ENCODE measurements around the gene ANKS1B. TPM values are rescaled to one million over a fixed set of nuclear protein-coding genes. Genes with fewer than 3 reads are reported as not detected.
A peak's percentile ranks its signal among the peaks of the same experiment; 100 is the strongest.

ANKS1B gene
- total RNA-seq, 1 donor from 2014 or later: 2.4 TPM

DNA sequence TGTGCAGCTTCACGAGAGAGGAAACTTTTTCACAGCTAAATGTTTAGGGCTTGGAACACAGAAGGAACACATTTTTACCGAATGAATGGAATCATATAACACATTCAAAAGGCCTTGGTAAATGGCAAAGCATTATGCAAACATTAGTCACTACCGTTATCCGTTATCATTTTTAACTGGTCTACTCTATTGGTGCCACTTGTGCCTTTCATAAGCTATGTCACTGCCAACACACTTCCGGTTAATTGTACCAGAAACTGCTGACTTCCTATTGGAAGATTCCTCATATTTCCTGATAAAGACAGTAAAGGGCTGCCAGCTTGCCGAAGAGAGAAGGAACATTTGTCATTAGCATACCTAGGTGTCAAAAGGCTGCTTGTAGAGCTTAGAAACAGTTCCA is 1170.5 kb downstream of the ANKS1B start:
- Histone ChIP-seq H3K79me2 (ENCODE audit: insufficient read depth, low read length) (no peaks in the 10 kb centered on the region), H3K27ac (ENCODE audit: low read depth, low read length) (no peak overlapping the region), H4K20me1 (ENCODE audit: insufficient read depth, low read length) (no peaks in the 10 kb centered on the region), H3K27me3 (ENCODE audit: insufficient read depth, low read length) (no peaks in the 10 kb centered on the region), H3K9ac (ENCODE audit: low read length) (no peak overlapping the region), H3K36me3 (ENCODE audit: insufficient read depth, low read length) (no peaks in the 10 kb centered on the region), H3K4me3 (ENCODE audit: insufficient read depth, low read depth, low read length) (no peak overlapping the region), H3K4me2 (ENCODE audit: low read length) (peak overlapping the region; percentile 21), H3K4me1 (ENCODE audit: insufficient read depth, low read length) (peaks cover 4% of the 10 kb centered on the region), H3K9me3 (ENCODE audit: insufficient read depth, low read depth, low read length) (no peaks in the 10 kb centered on the region), H2AFZ (ENCODE audit: low read depth, low read length) (peak overlapping the region; percentile 6)
- FAIRE-seq: no peak
- H3K27ac Mint-ChIP-seq (ENCODE audit: unreplicated experiment): no peak overlapping the region
- H3K36me3 Mint-ChIP-seq (ENCODE audit: low read depth, unreplicated experiment): no peaks in the 10 kb centered on the region
- H3K27me3 Mint-ChIP-seq (ENCODE audit: low read depth, unreplicated experiment): no peaks in the 10 kb centered on the region
- H3K9me3 Mint-ChIP-seq (ENCODE audit: unreplicated experiment): peaks cover 2% of the 10 kb centered on the region
- no peak overlapping the region for H3K4me3 Mint-ChIP-seq (ENCODE audit: unreplicated experiment)
- peak; percentile 70 for DNase-seq (ENCODE audit: low read depth)
- TF ChIP-seq EZH2 (IDR thresholded peaks at IDR 0.05; ENCODE audit: insufficient read depth, low read length): no peak
- TF ChIP-seq, protein P1, sequence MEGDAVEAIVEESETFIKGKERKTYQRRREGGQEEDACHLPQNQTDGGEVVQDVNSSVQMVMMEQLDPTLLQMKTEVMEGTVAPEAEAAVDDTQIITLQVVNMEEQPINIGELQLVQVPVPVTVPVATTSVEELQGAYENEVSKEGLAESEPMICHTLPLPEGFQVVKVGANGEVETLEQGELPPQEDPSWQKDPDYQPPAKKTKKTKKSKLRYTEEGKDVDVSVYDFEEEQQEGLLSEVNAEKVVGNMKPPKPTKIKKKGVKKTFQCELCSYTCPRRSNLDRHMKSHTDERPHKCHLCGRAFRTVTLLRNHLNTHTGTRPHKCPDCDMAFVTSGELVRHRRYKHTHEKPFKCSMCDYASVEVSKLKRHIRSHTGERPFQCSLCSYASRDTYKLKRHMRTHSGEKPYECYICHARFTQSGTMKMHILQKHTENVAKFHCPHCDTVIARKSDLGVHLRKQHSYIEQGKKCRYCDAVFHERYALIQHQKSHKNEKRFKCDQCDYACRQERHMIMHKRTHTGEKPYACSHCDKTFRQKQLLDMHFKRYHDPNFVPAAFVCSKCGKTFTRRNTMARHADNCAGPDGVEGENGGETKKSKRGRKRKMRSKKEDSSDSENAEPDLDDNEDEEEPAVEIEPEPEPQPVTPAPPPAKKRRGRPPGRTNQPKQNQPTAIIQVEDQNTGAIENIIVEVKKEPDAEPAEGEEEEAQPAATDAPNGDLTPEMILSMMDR (IDR thresholded peaks at IDR 0.05; ENCODE audit: insufficient read depth, low read depth, low read length): no peak
- peaks cover 1% of the 10 kb centered on the region for H3K4me1 Mint-ChIP-seq (ENCODE audit: low read depth, unreplicated experiment)

DNA sequence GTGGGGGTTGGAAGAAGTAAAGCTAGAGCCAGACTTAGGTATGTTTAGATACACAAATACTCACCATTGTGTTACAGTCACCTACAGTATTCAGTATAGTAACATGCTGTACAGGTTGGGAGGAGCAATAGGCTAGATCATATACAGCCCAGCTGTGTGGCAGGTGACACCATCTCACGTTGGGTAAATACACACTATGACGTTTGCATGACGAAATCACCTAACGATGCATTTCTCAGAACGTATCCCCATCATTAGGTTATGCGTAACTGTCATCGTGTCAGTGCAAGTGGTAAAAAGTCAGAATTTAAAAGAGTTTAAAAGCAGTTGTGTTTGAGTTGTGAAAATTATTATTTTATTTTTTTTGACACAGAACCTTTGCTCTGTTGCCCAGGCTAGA is 1172.5 kb downstream of the ANKS1B start:
- Histone ChIP-seq H3K27me3 (ENCODE audit: insufficient read depth, low read length) (no peaks in the 10 kb centered on the region), H2AFZ (ENCODE audit: low read depth, low read length) (no peak overlapping the region), H3K79me2 (ENCODE audit: insufficient read depth, low read length) (no peaks in the 10 kb centered on the region), H3K27ac (ENCODE audit: low read depth, low read length) (no peak overlapping the region), H3K4me3 (ENCODE audit: insufficient read depth, low read depth, low read length) (no peak overlapping the region), H3K36me3 (ENCODE audit: insufficient read depth, low read length) (no peaks in the 10 kb centered on the region), H3K4me2 (ENCODE audit: low read length) (no peak overlapping the region), H3K4me1 (ENCODE audit: insufficient read depth, low read length) (peaks cover 4% of the 10 kb centered on the region), H3K9me3 (ENCODE audit: insufficient read depth, low read depth, low read length) (no peaks in the 10 kb centered on the region), H4K20me1 (ENCODE audit: insufficient read depth, low read length) (no peaks in the 10 kb centered on the region), H3K9ac (ENCODE audit: low read length) (no peak overlapping the region)
- Mint-ChIP-seq H3K4me3 (ENCODE audit: unreplicated experiment) (no peak overlapping the region), H3K27ac (ENCODE audit: unreplicated experiment) (no peak overlapping the region), H3K27me3 (ENCODE audit: low read depth, unreplicated experiment) (no peaks in the 10 kb centered on the region), H3K4me1 (ENCODE audit: low read depth, unreplicated experiment) (no peaks in the 10 kb centered on the region), H3K9me3 (ENCODE audit: unreplicated experiment) (peaks cover 2% of the 10 kb centered on the region), H3K36me3 (ENCODE audit: low read depth, unreplicated experiment) (no peaks in the 10 kb centered on the region)
- FAIRE-seq (no peak), DNase-seq (ENCODE audit: low read depth) (no peak)
- no peak for TF ChIP-seq EZH2 (IDR thresholded peaks at IDR 0.05; ENCODE audit: insufficient read depth, low read length)
- TF ChIP-seq, protein P1 (IDR thresholded peaks at IDR 0.05; ENCODE audit: insufficient read depth, low read depth, low read length): no peak

DNA sequence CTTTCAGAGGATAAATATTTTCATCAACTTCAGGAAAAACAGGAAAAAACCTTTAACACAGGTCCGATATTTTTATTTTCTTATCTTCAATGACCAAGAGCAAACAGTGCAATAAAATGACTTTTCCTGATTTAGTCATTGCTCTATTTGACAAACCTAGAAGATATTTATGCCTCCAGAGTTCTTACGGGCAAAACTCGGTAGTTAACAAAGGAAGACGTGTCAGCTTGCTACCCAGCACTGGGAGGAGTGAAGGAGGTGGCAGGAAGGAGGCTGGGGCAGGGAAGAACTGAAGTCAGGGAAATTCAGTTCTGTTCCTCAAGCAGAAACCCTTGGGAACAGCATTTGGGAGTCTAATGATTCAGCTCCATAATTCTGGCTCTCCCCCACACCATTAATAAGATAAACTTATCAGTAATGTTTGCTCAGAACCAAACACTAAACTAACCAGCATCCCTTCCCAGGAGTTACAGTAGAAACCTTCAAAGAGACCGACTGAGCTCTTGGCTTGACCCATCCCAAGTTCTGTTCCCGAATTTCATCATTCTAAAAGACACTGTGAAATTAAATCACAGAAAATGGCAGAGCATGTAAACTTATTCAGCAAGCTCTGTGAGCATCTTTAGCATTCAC is 1176.4 kb downstream of the ANKS1B start:
- no peaks in the 10 kb centered on the region for H3K36me3 ChIP-seq (ENCODE audit: insufficient read depth, low read length)
- H3K27me3 Mint-ChIP-seq (ENCODE audit: low read depth, unreplicated experiment): no peaks in the 10 kb centered on the region
- no peak for FAIRE-seq
- H3K27ac Mint-ChIP-seq (ENCODE audit: unreplicated experiment): no peak overlapping the region
- TF ChIP-seq, protein P1 (IDR thresholded peaks at IDR 0.05; ENCODE audit: insufficient read depth, low read depth, low read length): no peak
- TF ChIP-seq EZH2 (IDR thresholded peaks at IDR 0.05; ENCODE audit: insufficient read depth, low read length): no peak
- H3K79me2 ChIP-seq (ENCODE audit: insufficient read depth, low read length): no peaks in the 10 kb centered on the region
- no peak overlapping the region for H3K4me3 Mint-ChIP-seq (ENCODE audit: unreplicated experiment)
- no peak overlapping the region for H3K4me3 ChIP-seq (ENCODE audit: insufficient read depth, low read depth, low read length)
- DNase-seq (ENCODE audit: low read depth): no peak
- H3K27ac ChIP-seq (ENCODE audit: low read depth, low read length): no peak overlapping the region
- H2AFZ ChIP-seq (ENCODE audit: low read depth, low read length): no peak overlapping the region
- no peak overlapping the region for H3K9ac ChIP-seq (ENCODE audit: low read length)
- H4K20me1 ChIP-seq (ENCODE audit: insufficient read depth, low read length): no peaks in the 10 kb centered on the region
- no peaks in the 10 kb centered on the region for H3K9me3 ChIP-seq (ENCODE audit: insufficient read depth, low read depth, low read length)
- no peaks in the 10 kb centered on the region for H3K9me3 Mint-ChIP-seq (ENCODE audit: unreplicated experiment)
- no peaks in the 10 kb centered on the region for H3K4me1 ChIP-seq (ENCODE audit: insufficient read depth, low read length)
- H3K4me1 Mint-ChIP-seq (ENCODE audit: low read depth, unreplicated experiment): no peaks in the 10 kb centered on the region
- H3K4me2 ChIP-seq (ENCODE audit: low read length): no peak overlapping the region
- H3K27me3 ChIP-seq (ENCODE audit: insufficient read depth, low read length): no peaks in the 10 kb centered on the region
- H3K36me3 Mint-ChIP-seq (ENCODE audit: low read depth, unreplicated experiment): no peaks in the 10 kb centered on the region
